Daoy (cell line): ENCODE results near the gene ECM2. TPM values are rescaled to one million over a fixed set of nuclear protein-coding genes. Genes with fewer than 3 reads are reported as not detected.

Source experiments
- DNase-seq: peaks from one replicate; pipeline ENCODE4 v3.0.0-alpha.2; 2015; ENCODE audit warnings: low read depth
- total RNA-seq: library from RNA; depleted of rRNA; stranded (reverse); fragments of >200 nt; shearing (Covaris generic); gene quantifications from 2 replicates; pipeline ENCODE4 v1.2.3, GENCODE V29; 2014; rRNA removed

The ECM2 gene
- total RNA-seq, 1 experiment from 2014 or later: 0.17 TPM

DNA sequence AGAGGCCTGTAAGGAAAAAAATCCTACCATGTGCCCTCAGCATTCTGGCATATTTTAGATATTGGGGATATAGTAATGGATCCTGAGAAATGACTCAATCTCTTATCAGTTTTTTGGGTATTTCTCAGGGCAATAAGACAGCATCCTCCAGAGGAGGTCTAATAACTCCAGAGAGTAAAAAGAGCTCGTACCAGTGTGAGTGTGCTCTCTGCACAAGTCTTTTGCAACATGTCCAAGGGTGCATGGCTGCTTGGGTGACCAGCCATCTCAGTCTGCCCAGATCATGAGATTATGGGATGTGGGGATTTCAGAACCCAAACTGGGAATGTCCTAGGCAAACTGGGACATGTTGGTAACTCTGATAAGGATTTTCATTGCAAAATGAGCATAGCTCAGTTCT lies 68.7 kb downstream of the ECM2 start:
- DNase-seq: no peak

DNA sequence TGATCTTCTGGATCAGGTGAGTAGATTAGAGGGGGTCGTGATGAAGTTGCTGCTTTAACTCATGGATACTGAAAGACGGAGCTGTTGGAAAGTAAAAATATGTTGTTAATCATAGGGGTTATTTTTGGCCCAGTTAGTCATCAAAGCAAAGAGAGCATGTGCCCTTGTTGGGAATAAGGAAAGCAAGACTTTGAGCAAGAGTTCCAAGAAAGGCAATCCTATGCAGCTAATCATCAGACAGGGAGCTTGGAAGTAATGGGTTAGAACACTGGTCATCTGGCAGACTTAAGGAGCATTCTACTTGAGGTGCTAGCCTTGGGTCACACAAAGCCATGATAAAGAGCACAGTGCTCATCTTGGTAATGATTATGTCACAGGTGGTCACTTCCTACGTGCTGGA lies 71.8 kb downstream of the ECM2 start:
- DNase-seq: peak; percentile 6

DNA sequence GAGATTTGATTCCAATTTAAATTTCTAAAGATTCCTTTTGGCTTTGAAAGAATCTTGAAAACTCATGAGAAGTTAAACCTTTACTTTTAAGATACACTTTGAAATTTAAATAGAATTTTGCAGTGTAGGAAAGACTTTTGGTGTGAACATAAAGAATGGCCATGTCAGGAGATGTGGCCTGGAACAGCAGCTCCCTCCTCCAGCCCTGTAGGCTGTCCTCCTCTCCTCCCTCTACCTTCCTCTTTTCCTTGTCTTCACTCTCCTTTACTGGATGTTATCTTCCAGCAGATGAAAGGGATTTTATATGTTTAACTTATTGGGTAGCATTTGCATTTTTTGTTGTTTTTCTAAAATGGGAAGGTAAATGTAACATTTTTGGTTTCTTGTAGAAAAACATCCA lies 72.4 kb downstream of the ECM2 start:
- no peak for DNase-seq

DNA sequence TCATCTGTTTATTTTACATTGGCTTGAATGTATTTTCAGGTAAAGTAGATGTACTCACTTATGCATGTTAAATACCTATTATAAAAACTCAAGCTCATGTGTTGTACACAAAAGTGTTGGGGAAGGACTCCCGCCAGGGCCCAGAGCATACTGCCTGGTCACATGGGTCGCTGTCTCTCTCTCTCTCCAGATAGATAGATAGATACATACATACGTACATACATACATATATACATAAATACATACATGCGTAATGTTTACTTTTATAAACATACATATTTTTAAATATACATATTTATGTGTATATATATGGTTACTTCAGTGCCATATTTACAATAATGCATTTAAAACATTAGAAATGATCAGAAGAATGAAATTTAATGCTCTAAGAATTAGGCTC lies 78.2 kb downstream of the ECM2 start:
- DNase-seq: no peak

DNA sequence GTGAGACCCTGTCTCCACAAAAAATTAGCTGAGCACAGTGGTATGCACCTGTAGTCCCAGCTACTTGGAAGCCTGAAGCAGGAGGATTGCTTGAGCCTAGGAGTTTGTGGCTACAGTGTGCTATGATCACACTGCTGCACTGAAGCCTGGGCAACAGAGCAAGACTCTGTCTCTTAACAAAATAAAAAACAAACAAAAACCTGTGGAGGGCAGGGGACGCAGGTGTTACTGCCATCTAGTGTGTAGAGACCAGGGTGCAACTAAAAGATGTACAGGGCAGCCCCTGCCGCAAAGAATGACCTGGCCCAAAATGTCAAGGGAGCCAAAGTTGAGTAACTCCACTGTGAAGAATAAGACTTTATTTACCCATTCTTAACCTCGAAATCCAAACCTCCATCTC lies 80.6 kb downstream of the ECM2 start:
- no peak for DNase-seq

DNA sequence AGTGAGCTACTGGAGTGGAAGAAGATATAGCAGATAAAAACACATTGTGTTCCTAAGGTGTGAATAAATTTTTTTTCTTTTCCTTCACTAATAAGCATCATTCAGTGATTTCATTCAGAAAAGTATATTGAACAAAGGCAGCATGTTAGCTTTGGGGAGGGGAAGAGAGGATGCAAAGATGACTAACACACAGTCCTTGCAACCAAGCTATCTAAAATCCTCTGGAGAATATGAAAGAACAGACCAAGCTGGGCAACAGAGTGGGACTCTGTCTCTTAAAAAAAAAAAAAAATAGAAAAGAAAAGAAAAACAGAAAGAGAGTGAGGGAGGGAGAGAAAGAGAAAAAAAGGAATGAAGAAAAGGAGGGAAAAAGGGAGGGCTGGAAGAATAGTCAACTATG lies 89.3 kb downstream of the ECM2 start:
- no peak for DNase-seq

Other genes with a start within 250 kb of the ECM2 start
- gene IARS1, start 242.3 kb downstream of the ECM2 start, total RNA-seq: 275 and 302 TPM in 2 replicates
- gene NOL8, start 210.6 kb downstream of the ECM2 start, total RNA-seq: 31.9 and 44.3 TPM in 2 replicates
- 7.6 and 12.7 TPM in 2 replicates for gene CENPP, start 210.0 kb downstream of the ECM2 start, total RNA-seq
- not detected in 2 replicates for gene OGN, start 131.4 kb downstream of the ECM2 start, total RNA-seq
- gene OMD, start 111.5 kb downstream of the ECM2 start, total RNA-seq: not detected in 2 replicates
- not detected in 2 replicates for gene ASPN, start 53.5 kb downstream of the ECM2 start, total RNA-seq
- gene IPPK, start 134.1 kb upstream of the ECM2 start, total RNA-seq: 31.3 and 39.0 TPM in 2 replicates
- 40.8 and 49.8 TPM in 2 replicates for gene BICD2, start 228.8 kb upstream of the ECM2 start, total RNA-seq